Mesendoderm (in vitro differentiated cells): Measurements from ENCODE around the gene ATP6V0C.
"Not testable (repeated sequence)": the region's sequence is repeated elsewhere in the genome, so short reads cannot be mapped to it uniquely, and the experiment has no call there.

Experiments used
- DNase-seq: peaks from one replicate; pipeline ENCODE4 v3.0.0; 2013
- H2AK5ac ChIP-seq: 2 replicates; pipeline ENCODE4 v1.6.1; 2013; ENCODE audit warnings: low read length, inconsistent platforms
- H2BK120ac ChIP-seq: 2 replicates; pipeline ENCODE4 v1.6.1; 2013; ENCODE audit warnings: low read depth, mild to moderate bottlenecking, low read length, moderate library complexity, mixed read lengths
- H2BK15ac ChIP-seq: replicated peaks from 2 replicates; pipeline ENCODE4 v1.6.1; 2013; ENCODE audit warnings: low read depth, mild to moderate bottlenecking, moderate library complexity
- H2BK5ac ChIP-seq: 2 replicates; pipeline ENCODE4 v1.6.1; 2013; ENCODE audit warnings: low read length, inconsistent platforms
- H3K18ac ChIP-seq: 2 replicates; pipeline ENCODE4 v1.6.1; 2013; ENCODE audit warnings: mild to moderate bottlenecking, low read length, mixed read lengths
- H3K23ac ChIP-seq: one replicate; pipeline ENCODE4 v1.6.1; 2013; ENCODE audit warnings: low read length
- H3K27ac ChIP-seq: 2 replicates; pipeline ENCODE4 v1.5.1; 2013; ENCODE audit warnings: low read depth, mild to moderate bottlenecking, inconsistent platforms, low read length, moderate library complexity
- H3K27me3 ChIP-seq: 2 replicates; pipeline ENCODE4 v1.6.1; 2013; ENCODE audit warnings: low read length, control low read depth, mild to moderate bottlenecking, inconsistent platforms; ENCODE audit not compliant: insufficient read depth, poor library complexity
- H3K36me3 ChIP-seq: 2 replicates; pipeline ENCODE4 v1.6.1; 2013; ENCODE audit warnings: low read length, inconsistent platforms; ENCODE audit not compliant: control insufficient read depth, insufficient read depth
- H3K4ac ChIP-seq: one replicate; pipeline ENCODE4 v1.6.1; 2013; ENCODE audit warnings: low read depth, mild to moderate bottlenecking, low read length, moderate library complexity
- H3K4me1 ChIP-seq: 2 replicates; pipeline ENCODE4 v1.6.1; 2013; ENCODE audit warnings: low read depth, low read length, inconsistent platforms; ENCODE audit not compliant: control insufficient read depth
- H3K4me2 ChIP-seq: 2 replicates; pipeline ENCODE4 v1.6.1; 2013; ENCODE audit warnings: low read length
- H3K4me3 ChIP-seq: 2 replicates; pipeline ENCODE4 v1.5.1; 2013; ENCODE audit warnings: mild to moderate bottlenecking, low read length
- H3K56ac ChIP-seq: one replicate; pipeline ENCODE4 v1.6.1; 2013; ENCODE audit warnings: low read length
- H3K79me1 ChIP-seq: 2 replicates; pipeline ENCODE4 v1.6.1; 2013; ENCODE audit warnings: low read length, inconsistent platforms
- H3K79me2 ChIP-seq: 2 replicates; pipeline ENCODE4 v1.6.1; 2013; ENCODE audit warnings: mild to moderate bottlenecking, low read length; ENCODE audit not compliant: control insufficient read depth, insufficient read depth
- H3K9ac ChIP-seq: 2 replicates; pipeline ENCODE4 v1.6.1; 2013; ENCODE audit warnings: low read length, inconsistent platforms
- H4K5ac ChIP-seq: one replicate; pipeline ENCODE4 v1.6.1; 2013; ENCODE audit warnings: low read length
- H4K8ac ChIP-seq: one replicate; pipeline ENCODE4 v1.6.1; 2013; ENCODE audit warnings: low read depth, mild to moderate bottlenecking, control low read depth, low read length, moderate library complexity
- WGBS: extraction: QIAGEN DNeasy Blood & Tissue Kit; methylation state at CpG from one replicate; pipeline ENCODE4 v1.1.7; 2013; ENCODE audit warnings: low lambda C conversion rate, missing lambda C conversion rate; ENCODE audit not compliant: insufficient coverage; ENCODE audit errors: extremely low coverage; 5-methylcytosine and 5-hydroxymethylcytosine counted together

ATP6V0C gene

DNA sequence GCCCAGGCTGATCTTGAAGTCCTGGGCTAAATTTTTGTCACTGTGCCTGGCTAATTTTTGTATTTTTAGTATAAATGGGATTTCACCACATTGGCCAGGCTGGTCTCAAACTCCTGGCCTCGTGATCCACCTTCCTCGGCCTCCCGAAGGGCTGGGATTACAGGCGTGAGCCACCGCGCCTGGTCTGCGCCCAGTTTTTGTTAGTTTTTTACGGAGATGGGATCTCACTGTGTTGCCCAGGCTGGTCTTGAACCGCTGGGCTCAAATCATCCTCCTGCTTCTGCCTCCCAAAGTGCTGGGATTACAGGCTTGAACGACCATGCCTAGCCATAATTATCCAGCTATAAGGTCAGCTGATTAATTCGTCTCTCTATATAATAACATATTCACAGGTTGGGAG, 20.2 kb downstream of the ATP6V0C start:
- no peak overlapping the region for H2BK15ac ChIP-seq

GRCh38 chr16:2534335-2534734, 20.6 kb downstream of the ATP6V0C start:
- WGBS: no CpG with 5 or more reads among the region's 5 CpGs
- H3K27me3 ChIP-seq, H2BK15ac ChIP-seq, H3K79me2 ChIP-seq, H3K27ac ChIP-seq, H4K8ac ChIP-seq, DNase-seq, H3K4me3 ChIP-seq, H4K5ac ChIP-seq, H3K36me3 ChIP-seq, H2BK120ac ChIP-seq, H3K4ac ChIP-seq, H3K18ac ChIP-seq, H3K79me1 ChIP-seq, H3K9ac ChIP-seq, H2AK5ac ChIP-seq, H3K4me2 ChIP-seq, H3K56ac ChIP-seq, H3K4me1 ChIP-seq, H2BK5ac ChIP-seq, H3K23ac ChIP-seq: not testable (repeated sequence)

More for the DNA sequence above, 20.2 kb downstream of the ATP6V0C start:
- no peak overlapping the region for H3K4ac ChIP-seq
- no peak overlapping the region for H3K4me2 ChIP-seq
- H3K79me1 ChIP-seq: no peaks in the 10 kb centered on the region
- H3K23ac ChIP-seq: no peak overlapping the region
- no peak overlapping the region for H4K5ac ChIP-seq
- H4K8ac ChIP-seq: no peak overlapping the region
- H3K18ac ChIP-seq: no peak overlapping the region
- no peak overlapping the region for H2BK5ac ChIP-seq
- peaks cover 2% of the 10 kb centered on the region for H3K4me1 ChIP-seq
- no peak overlapping the region for H3K4me3 ChIP-seq
- H3K36me3 ChIP-seq: no peaks in the 10 kb centered on the region
- H2AK5ac ChIP-seq: no peak overlapping the region
- no CpG with 5 or more reads among the region's 11 CpGs for WGBS
- DNase-seq: no peak
- H2BK120ac ChIP-seq: no peak overlapping the region
- H3K56ac ChIP-seq: no peak overlapping the region
- H3K27ac ChIP-seq: no peak overlapping the region
- H3K27me3 ChIP-seq: no peaks in the 10 kb centered on the region
- H3K9ac ChIP-seq: no peak overlapping the region
- no peaks in the 10 kb centered on the region for H3K79me2 ChIP-seq

GRCh38 chr16:2535625-2536013, 21.9 kb downstream of the ATP6V0C start:
- no peak overlapping the region for H4K5ac ChIP-seq
- no peak overlapping the region for H2AK5ac ChIP-seq
- no peaks in the 10 kb centered on the region for H3K27me3 ChIP-seq
- H3K79me2 ChIP-seq: peaks cover 7% of the 10 kb centered on the region
- no peak overlapping the region for H2BK120ac ChIP-seq
- WGBS: no CpG with 5 or more reads among the region's 9 CpGs
- no peak overlapping the region for H4K8ac ChIP-seq
- H3K56ac ChIP-seq: no peak overlapping the region
- peaks cover 4% of the 10 kb centered on the region for H3K79me1 ChIP-seq
- no peaks in the 10 kb centered on the region for H3K36me3 ChIP-seq
- DNase-seq: no peak
- H3K23ac ChIP-seq: no peak overlapping the region
- no peak overlapping the region for H3K9ac ChIP-seq
- H3K4me2 ChIP-seq: no peak overlapping the region
- H3K4ac ChIP-seq: no peak overlapping the region
- H3K27ac ChIP-seq: no peak overlapping the region
- no peak overlapping the region for H3K4me3 ChIP-seq
- no peak overlapping the region for H2BK15ac ChIP-seq
- peaks cover 2% of the 10 kb centered on the region for H3K4me1 ChIP-seq
- no peak overlapping the region for H2BK5ac ChIP-seq
- H3K18ac ChIP-seq: no peak overlapping the region

DNA sequence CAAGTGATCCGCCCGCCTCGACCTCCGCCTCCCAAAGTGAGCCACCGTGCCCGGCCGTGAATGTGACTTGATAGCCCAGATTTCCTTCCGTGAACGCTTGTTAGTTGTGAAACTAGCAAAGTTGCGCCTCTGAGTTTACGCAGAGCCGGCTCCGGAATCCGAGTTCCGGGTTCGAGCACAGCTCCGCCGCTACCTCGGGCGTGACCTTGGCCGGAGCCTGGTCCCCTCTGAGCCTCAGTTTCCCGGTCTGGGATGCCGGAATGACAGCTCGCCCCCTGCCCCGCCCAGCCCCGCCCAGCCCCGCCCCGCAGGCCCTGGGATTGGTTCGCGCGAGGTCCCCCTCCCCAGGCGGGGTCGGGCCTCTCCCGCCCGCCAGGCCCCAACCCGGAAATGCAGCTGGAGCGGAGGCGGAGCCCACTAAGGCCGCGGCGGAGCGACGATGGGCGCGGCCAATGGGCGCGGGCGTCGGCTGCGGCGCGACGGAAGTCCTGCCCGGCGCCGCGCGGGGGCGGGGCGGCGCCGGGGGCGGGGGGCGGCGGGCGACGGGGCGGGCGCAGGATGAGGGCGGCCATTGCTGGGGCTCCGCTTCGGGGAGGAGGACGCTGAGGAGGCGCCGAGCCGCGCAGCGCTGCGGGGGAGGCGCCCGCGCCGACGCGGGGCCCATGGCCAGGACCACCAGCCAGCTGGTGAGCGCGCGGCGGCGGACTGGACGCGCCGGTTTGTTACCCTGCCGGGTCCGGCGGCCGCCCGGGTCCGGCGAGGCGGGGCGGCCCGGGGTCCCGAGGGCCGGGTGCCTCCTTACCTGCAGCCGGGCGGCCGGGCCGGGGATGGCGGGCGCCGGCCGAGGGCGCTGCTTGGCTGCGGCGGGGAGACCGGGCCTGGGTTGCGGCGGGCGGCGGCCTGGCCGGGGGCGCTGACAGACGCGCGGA, 24.0 kb downstream of the ATP6V0C start, which contains the start of gene PDPK1:
PDPK1 (plus strand) TSS at position 571 of the 929 bp plus-strand sequence; CDS start at position 663, 92 bp downstream.
- peak within 1 kb of the TSS; percentile 81 for H3K27ac ChIP-seq
- peak within 1 kb of the TSS; percentile 99 for H3K18ac ChIP-seq
- WGBS: no CpG with 5 or more reads among the region's 126 CpGs
- DNase-seq: peak; percentile 97
- peak within 1 kb of the TSS; percentile 71 for H3K4me2 ChIP-seq
- no peak within 1 kb of the TSS for H2AK5ac ChIP-seq
- H2BK120ac ChIP-seq: no peak within 1 kb of the TSS
- peak within 1 kb of the TSS; percentile 69 for H3K4me3 ChIP-seq
- H3K9ac ChIP-seq: peak within 1 kb of the TSS; percentile 77
- H3K4me1 ChIP-seq: no peaks in the 10 kb centered on the region
- no peak within 1 kb of the TSS for H2BK15ac ChIP-seq
- no peaks in the 10 kb centered on the region for H3K27me3 ChIP-seq
- H2BK5ac ChIP-seq: no peak within 1 kb of the TSS
- H3K4ac ChIP-seq: no peak within 1 kb of the TSS
- no peak within 1 kb of the TSS for H3K23ac ChIP-seq
- peaks cover 4% of the 10 kb centered on the region for H3K79me1 ChIP-seq
- peak within 1 kb of the TSS; percentile 82 for H4K8ac ChIP-seq
- no peak within 1 kb of the TSS for H4K5ac ChIP-seq
- H3K36me3 ChIP-seq: no peaks in the 10 kb centered on the region
- peak within 1 kb of the TSS; percentile 89 for H3K56ac ChIP-seq
- H3K79me2 ChIP-seq: peaks cover 10% of the 10 kb centered on the region

- not testable (repeated sequence) for H3K4me3 ChIP-seq, H3K27me3 ChIP-seq, H3K36me3 ChIP-seq, DNase-seq, H3K79me1 ChIP-seq, H4K5ac ChIP-seq, H3K56ac ChIP-seq, H3K4ac ChIP-seq, H3K9ac ChIP-seq, H2AK5ac ChIP-seq, H3K27ac ChIP-seq, H4K8ac ChIP-seq, H3K79me2 ChIP-seq, H3K18ac ChIP-seq, H3K4me2 ChIP-seq, H2BK5ac ChIP-seq, H3K4me1 ChIP-seq, H2BK15ac ChIP-seq, H2BK120ac ChIP-seq, H3K23ac ChIP-seq
- WGBS: no CpG with 5 or more reads among the region's 24 CpGs
Observed at GRCh38 chr16:2539192-2539844, 25.6 kb downstream of the ATP6V0C start.
